ENCODE measurements around the gene APPL1.

GRCh38 chr3:57192028-57192427, 35.5 kb upstream of the APPL1 start:
- TF ChIP-seq CTCF (IDR thresholded peaks at IDR 0.05; ENCODE audit: low read depth, low read length) (no peak), POLR2A (IDR thresholded peaks at IDR 0.05; ENCODE audit: extremely low read depth, insufficient read length) (no peak)

All from NB4 (cell line).